ENCODE results near the gene SBF2.

SBF2 gene

GRCh38 chr11:10308201-10308954 lies 14.4 kb upstream of the SBF2 start:
- H3K4me3 ChIP-seq (replicated peaks in 1 of 2; ENCODE audit: low read depth in 2 of 2, low read length in 2 of 2), result peak overlapping the region; percentile 89 to 98
- TF ChIP-seq CTCF (IDR thresholded peaks at IDR 0.05; ENCODE audit: low read depth, low read length), result no peak
- DNase-seq (ENCODE audit: low read depth in 2 of 2), result peak in 1 of 2 donors; percentile 51

- peak; percentile 95 for DNase-seq (ENCODE audit: low read depth in 2 of 2)
- peak; percentile 80 for TF ChIP-seq CTCF (IDR thresholded peaks at IDR 0.05; ENCODE audit: low read depth, low read length)
- peak overlapping the region; percentile 89 to 98 for H3K4me3 ChIP-seq (replicated peaks in 1 of 2; ENCODE audit: low read depth in 2 of 2, low read length in 2 of 2)
Observed at GRCh38 chr11:10307400-10308200, 13.6 kb upstream of the SBF2 start.

- no peak for TF ChIP-seq CTCF (IDR thresholded peaks at IDR 0.05; ENCODE audit: low read depth, low read length)
- DNase-seq (ENCODE audit: low read depth in 2 of 2), result no peak
- H3K4me3 ChIP-seq (replicated peaks in 1 of 2; ENCODE audit: low read depth in 2 of 2, low read length in 2 of 2), result peak overlapping the region; percentile 89 to 98
Observed at GRCh38 chr11:10307022-10307399, 13.0 kb upstream of the SBF2 start.

- peak; percentile 32 to 42 for DNase-seq (ENCODE audit: low read depth in 2 of 2)
- H3K4me3 ChIP-seq (replicated peaks in 1 of 2; ENCODE audit: low read depth in 2 of 2, low read length in 2 of 2), result peak overlapping the region; percentile 89 to 98
- no peak for TF ChIP-seq CTCF (IDR thresholded peaks at IDR 0.05; ENCODE audit: low read depth, low read length)
Observed at GRCh38 chr11:10305964-10306918, 12.2 kb upstream of the SBF2 start.

GRCh38 chr11:10305262-10305963 lies 11.4 kb upstream of the SBF2 start:
- H3K4me3 ChIP-seq (replicated peaks in 1 of 2; ENCODE audit: low read depth in 2 of 2, low read length in 2 of 2), result peak overlapping the region; percentile 89 to 98
- DNase-seq (ENCODE audit: low read depth in 2 of 2), result peak; percentile 33 to 42
- TF ChIP-seq CTCF (IDR thresholded peaks at IDR 0.05; ENCODE audit: low read depth, low read length), result no peak

All from cardiac fibroblast (primary cell).